Natural killer cell treated with Interleukin-12 subunit alpha and Interleukin-12 subunit beta and Interleukin-15 and Interleukin-18, amount 100 ng/mL, for 72 hours (primary cell): ENCODE data around the gene TFAP2C. TPM values are rescaled to one million over a fixed set of nuclear protein-coding genes. Genes with fewer than 3 reads are reported as not detected.
A peak's percentile ranks its signal among the peaks of the same experiment; 100 is the strongest.
"Not testable (repeated sequence)": the region's sequence is repeated elsewhere in the genome, so short reads cannot be mapped to it uniquely, and the experiment has no call there.

Experiments
- ATAC-seq, 2 donors: fragments of 150-1000 bp; cut with Tn5 transposase in 1 of 2; sonication (Bioruptor Pico), chemical (Tn5 transposase) in 1 of 2; 2 replicates each; pipeline ENCODE4 v1.10.0; 2021
- DNase-seq: peaks from one replicate; pipeline ENCODE4 v3.0.0; 2022; ENCODE audit warnings: low spot score
- H3K27ac Mint-ChIP-seq, 2 donors: 1 replicate in 1 of 2; 2 replicates in 1 of 2; pipeline ENCODE4 v1.8.0; 2022; ENCODE audit warnings: mixed read lengths in 2 of 2, mild to moderate bottlenecking in 1 of 2, moderate library complexity in 1 of 2
- H3K27me3 Mint-ChIP-seq, 2 donors: 1 replicate in 1 of 2; 2 replicates in 1 of 2; pipeline ENCODE4 v1.8.0; 2022; ENCODE audit warnings: mixed read lengths in 2 of 2
- H3K36me3 Mint-ChIP-seq: one replicate; pipeline ENCODE4 v1.8.0; 2022; ENCODE audit warnings: mixed read lengths
- H3K4me1 Mint-ChIP-seq, 2 donors: 1 replicate in 1 of 2; 2 replicates in 1 of 2; pipeline ENCODE4 v1.8.0; 2022; ENCODE audit warnings: low read depth in 2 of 2, mixed read lengths in 2 of 2, mild to moderate bottlenecking in 1 of 2
- H3K4me3 Mint-ChIP-seq: one replicate; pipeline ENCODE4 v1.8.0; 2022; ENCODE audit warnings: mixed read lengths
- H3K9me3 Mint-ChIP-seq: 2 replicates; pipeline ENCODE4 v1.8.0; 2022; ENCODE audit warnings: mixed read lengths
- total RNA-seq, 2 donors: library from RNA; stranded (reverse); gene quantifications; one replicate each; pipeline ENCODE4 v1.2.3, GENCODE V29; 2022

The TFAP2C gene
- total RNA-seq, 2 donors from 2014 or later, result not detected

GRCh38 chr20:56605261-56605996, 23.7 kb upstream of the TFAP2C start:
- DNase-seq (no peak), ATAC-seq (no peak)
- H3K9me3 Mint-ChIP-seq, result no peaks in the 10 kb centered on the region
- H3K27me3 Mint-ChIP-seq, result peaks cover 0 to 3% of the 10 kb centered on the region in 2 donors
- no peaks in the 10 kb centered on the region for H3K4me1 Mint-ChIP-seq
- H3K27ac Mint-ChIP-seq, result no peak overlapping the region
- H3K4me3 Mint-ChIP-seq, result no peak overlapping the region
- H3K36me3 Mint-ChIP-seq, result no peaks in the 10 kb centered on the region

GRCh38 chr20:56606174-56606945, 22.7 kb upstream of the TFAP2C start:
- no peak for ATAC-seq
- H3K27ac Mint-ChIP-seq, result no peak overlapping the region
- no peak for DNase-seq
- no peaks in the 10 kb centered on the region for H3K36me3 Mint-ChIP-seq
- H3K4me1 Mint-ChIP-seq, result no peaks in the 10 kb centered on the region
- no peaks in the 10 kb centered on the region for H3K9me3 Mint-ChIP-seq
- H3K27me3 Mint-ChIP-seq, result peaks cover 0 to 3% of the 10 kb centered on the region in 2 donors
- no peak overlapping the region for H3K4me3 Mint-ChIP-seq

- no peak overlapping the region for H3K4me3 Mint-ChIP-seq
- H3K27ac Mint-ChIP-seq, result no peak overlapping the region
These were observed 21.9 kb upstream of the TFAP2C start for GRCh38 chr20:56607061-56607704.

GRCh38 chr20:56608376-56608775, 20.7 kb upstream of the TFAP2C start:
- H3K36me3 Mint-ChIP-seq, result no peaks in the 10 kb centered on the region
- no peak overlapping the region for H3K27ac Mint-ChIP-seq
- H3K27me3 Mint-ChIP-seq, result peaks cover 0 to 2% of the 10 kb centered on the region in 2 donors
- DNase-seq (no peak), ATAC-seq (no peak)
- H3K4me3 Mint-ChIP-seq, result no peak overlapping the region
- no peaks in the 10 kb centered on the region for H3K9me3 Mint-ChIP-seq
- H3K4me1 Mint-ChIP-seq, result no peaks in the 10 kb centered on the region

More at GRCh38 chr20:56607061-56607704, 21.9 kb upstream of the TFAP2C start:
- ATAC-seq, result no peak
- H3K36me3 Mint-ChIP-seq, result no peaks in the 10 kb centered on the region
- DNase-seq, result no peak
- no peaks in the 10 kb centered on the region for H3K27me3 Mint-ChIP-seq
- H3K4me1 Mint-ChIP-seq, result no peaks in the 10 kb centered on the region
- no peaks in the 10 kb centered on the region for H3K9me3 Mint-ChIP-seq

- no peak for ATAC-seq
- Mint-ChIP-seq H3K27me3 (peaks cover 0 to 3% of the 10 kb centered on the region in 2 donors), H3K27ac (no peak overlapping the region), H3K4me3 (no peak overlapping the region), H3K9me3 (no peaks in the 10 kb centered on the region), H3K4me1 (no peaks in the 10 kb centered on the region), H3K36me3 (no peaks in the 10 kb centered on the region)
- no peak for DNase-seq
These were observed 19.8 kb upstream of the TFAP2C start for GRCh38 chr20:56609321-56609720.

GRCh38 chr20:56610098-56610497, 19.0 kb upstream of the TFAP2C start:
- H3K36me3 Mint-ChIP-seq, result no peaks in the 10 kb centered on the region
- DNase-seq, result no peak
- no peaks in the 10 kb centered on the region for H3K9me3 Mint-ChIP-seq
- H3K4me3 Mint-ChIP-seq, result no peak overlapping the region
- H3K27me3 Mint-ChIP-seq, result peaks cover 0 to 3% of the 10 kb centered on the region in 2 donors
- H3K4me1 Mint-ChIP-seq, result no peaks in the 10 kb centered on the region
- peak in 1 of 2 donors; percentile 37 for ATAC-seq
- H3K27ac Mint-ChIP-seq, result no peak overlapping the region

GRCh38 chr20:56614196-56614595, 14.9 kb upstream of the TFAP2C start:
- H3K4me3 Mint-ChIP-seq, result no peak overlapping the region
- H3K4me1 Mint-ChIP-seq, result no peaks in the 10 kb centered on the region
- peaks cover 0 to 6% of the 10 kb centered on the region in 2 donors for H3K27me3 Mint-ChIP-seq
- no peak for ATAC-seq
- no peaks in the 10 kb centered on the region for H3K9me3 Mint-ChIP-seq
- no peak for DNase-seq
- no peak overlapping the region for H3K27ac Mint-ChIP-seq
- H3K36me3 Mint-ChIP-seq, result no peaks in the 10 kb centered on the region

- H3K27ac Mint-ChIP-seq, result no peak overlapping the region
- no peaks in the 10 kb centered on the region for H3K36me3 Mint-ChIP-seq
- H3K27me3 Mint-ChIP-seq, result peaks cover 3 to 7% of the 10 kb centered on the region in 2 donors
- H3K4me3 Mint-ChIP-seq, result no peak overlapping the region
- no peaks in the 10 kb centered on the region for H3K9me3 Mint-ChIP-seq
- ATAC-seq (peak in 1 of 2 donors; percentile 31), DNase-seq (no peak)
- H3K4me1 Mint-ChIP-seq, result no peaks in the 10 kb centered on the region
These were observed 12.4 kb upstream of the TFAP2C start for GRCh38 chr20:56616716-56617115.

GRCh38 chr20:56617489-56617888, 11.6 kb upstream of the TFAP2C start:
- Mint-ChIP-seq H3K9me3 (no peaks in the 10 kb centered on the region), H3K36me3 (no peaks in the 10 kb centered on the region), H3K4me3 (no peak overlapping the region), H3K4me1 (no peaks in the 10 kb centered on the region), H3K27ac (no peak overlapping the region), H3K27me3 (peaks cover 7 to 8% of the 10 kb centered on the region in 2 donors)
- DNase-seq (no peak), ATAC-seq (peak; percentile 45 to 50)

- ATAC-seq, result no peak
These were observed 7.4 kb upstream of the TFAP2C start for GRCh38 chr20:56621730-56622129.

GRCh38 chr20:56623930-56624329, 5.2 kb upstream of the TFAP2C start:
- peaks cover 12 to 22% of the 10 kb centered on the region in 2 donors for H3K27me3 Mint-ChIP-seq
- H3K27ac Mint-ChIP-seq, result not testable (repeated sequence)

More at GRCh38 chr20:56621730-56622129, 7.4 kb upstream of the TFAP2C start:
- Mint-ChIP-seq H3K27me3 (peaks cover 9 to 15% of the 10 kb centered on the region in 2 donors), H3K4me1 (no peaks in the 10 kb centered on the region), H3K4me3 (no peak overlapping the region), H3K36me3 (no peaks in the 10 kb centered on the region), H3K9me3 (no peaks in the 10 kb centered on the region), H3K27ac (no peak overlapping the region)
- no peak for DNase-seq

GRCh38 chr20:56624786-56625681, 4.1 kb upstream of the TFAP2C start:
- no peak for DNase-seq
- peak; percentile 18 to 37 for ATAC-seq
- no peak overlapping the region for H3K27ac Mint-ChIP-seq
- no peaks in the 10 kb centered on the region for H3K36me3 Mint-ChIP-seq
- peaks cover 0 to 2% of the 10 kb centered on the region in 2 donors for H3K4me1 Mint-ChIP-seq
- no peaks in the 10 kb centered on the region for H3K9me3 Mint-ChIP-seq
- peaks cover 14 to 22% of the 10 kb centered on the region in 2 donors for H3K27me3 Mint-ChIP-seq
- no peak overlapping the region for H3K4me3 Mint-ChIP-seq

More at GRCh38 chr20:56623930-56624329, 5.2 kb upstream of the TFAP2C start:
- DNase-seq, H3K4me1 Mint-ChIP-seq, ATAC-seq, H3K4me3 Mint-ChIP-seq, H3K36me3 Mint-ChIP-seq, H3K9me3 Mint-ChIP-seq: not testable (repeated sequence)

GRCh38 chr20:56625837-56626236, 3.3 kb upstream of the TFAP2C start:
- Mint-ChIP-seq H3K27me3 (peaks cover 14 to 22% of the 10 kb centered on the region in 2 donors), H3K4me1 (peaks cover 0 to 2% of the 10 kb centered on the region in 2 donors), H3K27ac (no peak overlapping the region), H3K36me3 (no peaks in the 10 kb centered on the region), H3K4me3 (no peak overlapping the region), H3K9me3 (no peaks in the 10 kb centered on the region)
- ATAC-seq (no peak), DNase-seq (no peak)
